Measurements from ENCODE around the gene GPS2.

DNA sequence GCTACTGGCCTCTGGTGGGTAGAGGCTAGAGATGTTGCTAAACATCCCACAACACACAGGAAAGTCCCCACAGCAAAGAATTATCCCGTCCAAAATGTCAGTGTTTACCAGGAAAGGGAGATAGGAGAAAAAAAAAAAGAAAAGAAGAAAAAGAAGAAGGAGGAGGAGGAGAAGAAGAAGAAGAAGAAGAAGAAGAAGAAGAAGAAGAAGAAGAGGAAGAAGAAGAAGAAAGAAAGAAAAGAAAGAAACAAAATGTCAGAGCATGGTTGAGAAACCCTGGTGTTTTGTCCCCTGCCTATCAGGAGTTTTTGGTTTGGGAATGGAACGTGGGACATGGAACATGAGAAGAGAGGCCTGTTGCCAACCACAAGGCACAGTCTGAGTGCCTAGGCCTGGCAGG lies 42.2 kb upstream of the GPS2 start:
- TF ChIP-seq GATA2 (IDR thresholded peaks at IDR 0.05; ENCODE audit: low read depth, low read length), result no peak
- no peak for TF ChIP-seq GATA3 (IDR thresholded peaks at IDR 0.05; ENCODE audit: low read depth, low read length)
